Fibroblast of lung (primary cell): ENCODE data around the gene RPRD1B. TPM values are rescaled to one million over a fixed set of nuclear protein-coding genes. Genes with fewer than 3 reads are reported as not detected.

Experiments
- DNase-seq, 2 donors: peaks; one replicate each; pipeline versions ENCODE4 v3.0.0 to v3.0.0-alpha.2; 2010; ENCODE audit warnings: low read depth in 2 of 2
- H2AFZ ChIP-seq: 2 replicates; pipeline ENCODE4 v1.5.1; 2012; ENCODE audit warnings: low read length, control low read depth, inconsistent platforms
- H3K27ac ChIP-seq: 2 replicates; pipeline ENCODE4 v1.5.1; 2011; ENCODE audit warnings: low read length, control low read depth; ENCODE audit not compliant: insufficient read depth
- H3K27me3 ChIP-seq: 2 replicates; pipeline ENCODE4 v1.5.1; 2011; ENCODE audit warnings: mild to moderate bottlenecking, low read length; ENCODE audit not compliant: control insufficient read depth, insufficient read depth
- H3K36me3 ChIP-seq: 2 replicates; pipeline ENCODE4 v1.5.1; 2011; ENCODE audit warnings: low read length; ENCODE audit not compliant: control insufficient read depth, insufficient read depth
- H3K4me1 ChIP-seq: 2 replicates; pipeline ENCODE4 v1.5.1; 2011; ENCODE audit warnings: low read length; ENCODE audit not compliant: control insufficient read depth, insufficient read depth; ENCODE audit errors: extremely low read depth
- H3K4me2 ChIP-seq: 2 replicates; pipeline ENCODE4 v1.5.1; 2011; ENCODE audit warnings: low read length, control low read depth; ENCODE audit not compliant: insufficient read depth; ENCODE audit errors: extremely low read depth
- H3K4me3 ChIP-seq, 4 experiments: fragments of 200-600 bp in 1 of 4; sonication (generic) in 1 of 4; replicated peaks in 1 of 4; 2 replicates each; pipeline ENCODE4 v1.5.1; 2011 to 2016; ENCODE audit warnings: low read length in 4 of 4, low read depth in 3 of 4, mild to moderate bottlenecking in 3 of 4, control low read depth in 2 of 4, inconsistent platforms in 1 of 4, mixed read lengths in 1 of 4; ENCODE audit not compliant: insufficient read depth in 1 of 4; ENCODE audit errors: control extremely low read depth in 1 of 4
- H3K79me2 ChIP-seq: 2 replicates; pipeline ENCODE4 v1.5.1; 2012; ENCODE audit warnings: mild to moderate bottlenecking, low read length, inconsistent platforms; ENCODE audit not compliant: control insufficient read depth, insufficient read depth
- H3K9ac ChIP-seq: 2 replicates; pipeline ENCODE4 v1.5.1; 2011; ENCODE audit warnings: mild to moderate bottlenecking, low read length, control low read depth; ENCODE audit not compliant: insufficient read depth
- H3K9me3 ChIP-seq: 2 replicates; pipeline ENCODE4 v1.5.1; 2012; ENCODE audit warnings: low read depth, low read length; ENCODE audit not compliant: control insufficient read depth, insufficient read depth
- H4K20me1 ChIP-seq: 2 replicates; pipeline ENCODE4 v1.5.1; 2011; ENCODE audit warnings: low read length; ENCODE audit not compliant: control insufficient read depth, insufficient read depth; ENCODE audit errors: extremely low read depth
- EZH2 ChIP-seq: IDR thresholded peaks from 2 replicates; pipeline ENCODE4 v1.5.1; 2012; ENCODE audit warnings: low read length, control low read depth, mild to moderate bottlenecking; ENCODE audit errors: missing control alignments
- polyA plus RNA-seq, 2 donors: library from polyadenylated mRNA; depleted of rRNA in 1 of 2; stranded (reverse) in 1 of 2; unstranded in 1 of 2; fragments of >200 nt; gene quantifications; 2 replicates each; pipeline ENCODE4 v1.2.1, GENCODE V29; 2011 to 2012; ENCODE audit warnings: missing spikeins in 1 of 2
- total RNA-seq: library from RNA; depleted of rRNA; stranded (reverse); fragments of >200 nt; gene quantifications from 2 replicates; pipeline ENCODE4 v1.2.1, GENCODE V29; 2014
- TF ChIP-seq, protein P1 (sequence below), 2 donors: IDR thresholded peaks in 1 of 2; conservative IDR thresholded peaks in 1 of 2; 1 replicate in 1 of 2; 2 replicates in 1 of 2; pipeline ENCODE4 v1.5.1; 2011 to 2012; ENCODE audit warnings: low read length in 2 of 2, control low read depth in 1 of 2, inconsistent platforms in 1 of 2, low read depth in 1 of 2, mild to moderate bottlenecking in 1 of 2

RPRD1B gene
- total and polyA plus RNA-seq, 2 donors (not counting 1 experiment from before 2014, with no cell fraction given): 23.8 to 23.9 TPM

DNA sequence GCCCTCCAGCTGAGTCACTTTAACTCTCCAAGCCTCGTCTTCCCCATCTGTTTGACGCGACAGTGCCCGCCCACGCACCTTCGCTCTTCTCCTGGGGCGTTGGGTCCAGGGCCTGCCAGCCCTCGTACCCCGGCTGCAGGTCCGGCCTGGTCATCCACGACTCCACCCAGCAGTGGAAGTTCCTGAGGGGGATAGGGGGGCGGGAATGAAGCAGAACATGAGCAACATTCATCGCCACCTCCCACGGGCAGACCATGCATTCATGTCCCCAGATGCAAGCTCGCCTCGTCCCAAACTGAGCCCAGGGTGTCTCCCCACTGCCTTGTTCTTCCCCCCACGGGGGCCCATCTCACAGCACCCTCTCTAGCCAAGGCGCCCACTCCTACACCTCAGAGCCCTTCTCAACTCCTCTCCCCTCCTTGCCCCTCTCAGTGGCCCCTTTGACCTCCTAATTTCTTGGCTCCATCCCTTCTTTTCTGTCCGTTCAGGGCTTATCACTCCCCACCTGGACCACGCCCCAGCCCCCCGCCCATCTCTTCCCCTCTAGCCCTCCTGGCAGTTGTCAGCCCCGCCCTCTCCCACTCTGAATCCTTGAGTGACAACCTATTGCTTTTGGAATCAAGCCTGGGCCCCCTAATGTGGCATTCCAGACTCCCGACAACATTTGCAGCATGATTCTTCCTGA is 107.8 kb downstream of the RPRD1B start:
- Histone ChIP-seq H3K27ac (no peak overlapping the region), H3K4me1 (peaks cover 20% of the 10 kb centered on the region), H3K9ac (no peak overlapping the region), H3K79me2 (no peaks in the 10 kb centered on the region), H3K4me3 (no peak overlapping the region), H2AFZ (no peak overlapping the region), H3K27me3 (no peaks in the 10 kb centered on the region), H3K4me2 (no peak overlapping the region), H3K9me3 (no peaks in the 10 kb centered on the region), H4K20me1 (no peaks in the 10 kb centered on the region), H3K36me3 (peaks cover 13% of the 10 kb centered on the region)
- TF ChIP-seq, protein P1, sequence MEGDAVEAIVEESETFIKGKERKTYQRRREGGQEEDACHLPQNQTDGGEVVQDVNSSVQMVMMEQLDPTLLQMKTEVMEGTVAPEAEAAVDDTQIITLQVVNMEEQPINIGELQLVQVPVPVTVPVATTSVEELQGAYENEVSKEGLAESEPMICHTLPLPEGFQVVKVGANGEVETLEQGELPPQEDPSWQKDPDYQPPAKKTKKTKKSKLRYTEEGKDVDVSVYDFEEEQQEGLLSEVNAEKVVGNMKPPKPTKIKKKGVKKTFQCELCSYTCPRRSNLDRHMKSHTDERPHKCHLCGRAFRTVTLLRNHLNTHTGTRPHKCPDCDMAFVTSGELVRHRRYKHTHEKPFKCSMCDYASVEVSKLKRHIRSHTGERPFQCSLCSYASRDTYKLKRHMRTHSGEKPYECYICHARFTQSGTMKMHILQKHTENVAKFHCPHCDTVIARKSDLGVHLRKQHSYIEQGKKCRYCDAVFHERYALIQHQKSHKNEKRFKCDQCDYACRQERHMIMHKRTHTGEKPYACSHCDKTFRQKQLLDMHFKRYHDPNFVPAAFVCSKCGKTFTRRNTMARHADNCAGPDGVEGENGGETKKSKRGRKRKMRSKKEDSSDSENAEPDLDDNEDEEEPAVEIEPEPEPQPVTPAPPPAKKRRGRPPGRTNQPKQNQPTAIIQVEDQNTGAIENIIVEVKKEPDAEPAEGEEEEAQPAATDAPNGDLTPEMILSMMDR (conservative IDR thresholded peaks at IDR 0.05 in 1 of 2, IDR thresholded peaks at IDR 0.05 in 1 of 2; ENCODE audit: low read depth in 1 of 2, low read length in 2 of 2): no peak
- TF ChIP-seq EZH2: no peak
- peak in 1 of 2 donors; percentile 34 for DNase-seq

Other genes starting within 250 kb of the RPRD1B start
- 1.5 and 1.7 TPM in 2 replicates for gene VSTM2L, start 130.6 kb upstream of the RPRD1B start, total RNA-seq
- gene VSTM2L, start 130.6 kb upstream of the RPRD1B start, polyA plus RNA-seq: 0.45 and 0.66 TPM in 2 replicates
- gene TTI1, start 290 bp upstream of the RPRD1B start, total RNA-seq: 15.9 and 20.0 TPM in 2 replicates
- 12.6 and 17.9 TPM in 2 replicates for gene TTI1, start 290 bp upstream of the RPRD1B start, polyA plus RNA-seq
- gene TGM2, start 131.5 kb downstream of the RPRD1B start, total RNA-seq: 58.6 and 103 TPM in 2 replicates
- gene TGM2, start 131.5 kb downstream of the RPRD1B start, polyA plus RNA-seq: 129 and 238 TPM in 2 replicates
- gene KIAA1755, start 227.0 kb downstream of the RPRD1B start, total RNA-seq: 2.8 and 3.1 TPM in 2 replicates
- gene KIAA1755, start 227.0 kb downstream of the RPRD1B start, polyA plus RNA-seq: 0.60 and 1.4 TPM in 2 replicates